Lower leg skin (tissue), 3 donors: ENCODE measurements around the gene LRRC49.
"Not testable (repeated sequence)": the region's sequence is repeated elsewhere in the genome, so short reads cannot be mapped to it uniquely, and the experiment has no call there.

Experiments
- POLR2A ChIP-seq, 2 donors: fragments of 450-650 bp; IDR thresholded peaks; one replicate each; pipeline ENCODE4 v1.6.1; 2016 to 2017; ENCODE audit warnings: antibody characterized with exemption in 2 of 2, mild to moderate bottlenecking in 1 of 2, moderate library complexity in 1 of 2
- TF ChIP-seq, protein P1 (sequence below), 3 donors: fragments of 450-650 bp; IDR thresholded peaks; one replicate each; pipeline ENCODE4 v1.5.1; 2016; ENCODE audit warnings: antibody characterized with exemption in 3 of 3, mild to moderate bottlenecking in 3 of 3, moderate library complexity in 2 of 3

DNA sequence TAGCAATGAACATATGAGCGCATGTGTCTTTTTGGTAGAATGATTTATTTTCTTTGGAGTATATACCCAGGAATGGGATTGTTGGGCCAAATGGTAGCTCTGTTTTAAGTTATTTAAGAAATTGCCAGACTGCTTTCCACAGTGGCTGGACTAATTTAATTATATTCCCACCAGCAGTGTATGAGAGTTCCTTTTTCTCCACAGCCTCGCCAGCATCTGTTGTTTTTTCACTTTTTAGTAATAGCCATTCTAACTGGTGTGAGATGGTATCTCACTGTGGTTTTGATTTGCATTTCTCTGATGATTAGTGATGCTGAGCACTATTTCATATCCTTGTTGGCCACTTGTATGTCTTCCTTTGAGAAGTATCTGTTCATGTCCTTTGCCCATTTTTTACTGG is 153.5 kb downstream of the LRRC49 start:
- not testable (repeated sequence) for TF ChIP-seq POLR2A (IDR thresholded peaks at IDR 0.05)
- TF ChIP-seq, protein P1, sequence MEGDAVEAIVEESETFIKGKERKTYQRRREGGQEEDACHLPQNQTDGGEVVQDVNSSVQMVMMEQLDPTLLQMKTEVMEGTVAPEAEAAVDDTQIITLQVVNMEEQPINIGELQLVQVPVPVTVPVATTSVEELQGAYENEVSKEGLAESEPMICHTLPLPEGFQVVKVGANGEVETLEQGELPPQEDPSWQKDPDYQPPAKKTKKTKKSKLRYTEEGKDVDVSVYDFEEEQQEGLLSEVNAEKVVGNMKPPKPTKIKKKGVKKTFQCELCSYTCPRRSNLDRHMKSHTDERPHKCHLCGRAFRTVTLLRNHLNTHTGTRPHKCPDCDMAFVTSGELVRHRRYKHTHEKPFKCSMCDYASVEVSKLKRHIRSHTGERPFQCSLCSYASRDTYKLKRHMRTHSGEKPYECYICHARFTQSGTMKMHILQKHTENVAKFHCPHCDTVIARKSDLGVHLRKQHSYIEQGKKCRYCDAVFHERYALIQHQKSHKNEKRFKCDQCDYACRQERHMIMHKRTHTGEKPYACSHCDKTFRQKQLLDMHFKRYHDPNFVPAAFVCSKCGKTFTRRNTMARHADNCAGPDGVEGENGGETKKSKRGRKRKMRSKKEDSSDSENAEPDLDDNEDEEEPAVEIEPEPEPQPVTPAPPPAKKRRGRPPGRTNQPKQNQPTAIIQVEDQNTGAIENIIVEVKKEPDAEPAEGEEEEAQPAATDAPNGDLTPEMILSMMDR (IDR thresholded peaks at IDR 0.05): not testable (repeated sequence)
